ENCODE measurements around the gene NLRP6.
"Not testable (repeated sequence)": the region's sequence is repeated elsewhere in the genome, so short reads cannot be mapped to it uniquely, and the experiment has no call there.

NLRP6 gene

GRCh38 chr11:282630-283360 lies 4.6 kb downstream of the NLRP6 start:
- DNase-seq, result no peak

DNA sequence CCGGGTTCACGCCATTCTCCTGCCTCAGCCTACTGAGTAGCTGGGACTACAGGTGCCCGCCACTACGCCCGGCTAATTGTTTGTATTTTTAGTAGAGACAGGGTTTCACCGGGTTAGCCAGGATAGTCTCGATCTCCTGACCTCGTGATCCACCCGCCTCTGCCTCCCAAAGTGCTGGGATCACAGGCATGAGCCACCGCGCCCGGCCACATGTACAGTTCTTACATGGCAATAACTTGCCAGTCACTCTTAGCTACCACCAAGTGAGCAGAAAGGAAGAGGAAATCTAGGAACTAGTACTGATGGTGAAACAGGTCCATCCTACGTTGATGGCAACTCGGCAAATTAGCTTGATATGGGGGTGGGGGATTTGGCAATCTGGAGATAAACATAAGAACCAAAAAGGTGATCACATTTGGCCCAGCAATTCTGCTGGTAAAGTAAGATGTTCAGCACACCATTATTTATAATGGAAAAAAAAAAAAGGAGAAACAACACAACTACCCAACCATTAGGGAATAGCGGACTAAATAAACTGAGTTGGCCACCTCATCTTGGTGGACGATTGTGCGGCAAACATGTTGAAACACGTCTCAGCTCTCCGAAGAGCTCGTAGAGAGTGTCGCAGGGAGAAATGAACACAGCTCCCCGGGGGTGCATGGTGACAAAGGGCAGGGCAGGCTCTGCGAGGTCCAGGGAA lies 5.3 kb downstream of the NLRP6 start:
- DNase-seq, result no peak

DNA sequence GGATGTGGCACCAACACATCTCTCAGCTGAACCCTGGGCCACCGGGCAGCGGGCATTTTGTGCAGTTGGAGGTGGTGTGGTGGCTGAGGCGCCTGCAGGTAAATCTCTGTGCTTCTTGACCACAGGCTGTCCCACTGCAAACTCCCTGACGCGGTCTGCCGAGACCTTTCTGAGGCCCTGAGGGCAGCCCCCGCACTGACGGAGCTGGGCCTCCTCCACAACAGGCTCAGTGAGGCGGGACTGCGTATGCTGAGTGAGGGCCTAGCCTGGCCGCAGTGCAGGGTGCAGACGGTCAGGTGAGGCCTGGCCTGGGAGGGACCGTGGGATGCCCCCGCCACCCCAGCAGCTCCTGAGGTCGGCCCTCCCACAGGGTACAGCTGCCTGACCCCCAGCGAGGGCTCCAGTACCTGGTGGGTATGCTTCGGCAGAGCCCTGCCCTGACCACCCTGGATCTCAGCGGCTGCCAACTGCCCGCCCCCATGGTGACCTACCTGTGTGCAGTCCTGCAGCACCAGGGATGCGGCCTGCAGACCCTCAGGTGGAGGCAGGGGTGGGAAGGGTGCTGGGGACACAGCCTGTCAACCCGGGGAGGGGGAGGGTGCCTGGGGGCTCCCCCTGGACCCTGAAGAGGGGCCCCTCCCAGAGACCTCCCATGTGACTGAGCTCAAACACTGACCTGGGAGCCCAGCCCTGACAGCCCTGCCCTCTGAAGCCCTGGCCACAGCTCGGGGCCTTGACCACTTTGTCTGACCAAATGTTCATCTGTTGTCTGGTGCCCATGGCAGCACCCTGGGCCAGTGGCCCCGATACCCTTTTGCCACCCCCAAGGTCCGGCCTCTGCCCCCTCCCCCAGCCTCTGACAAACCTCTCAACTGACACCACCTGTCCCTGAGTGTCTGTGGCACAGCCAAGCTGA lies 6.2 kb downstream of the NLRP6 start:
- DNase-seq, result no peak

GRCh38 chr11:285021-285893 lies 7.0 kb downstream of the NLRP6 start:
- DNase-seq, result no peak

- DNase-seq, result no peak
Observed at GRCh38 chr11:285894-286220, 7.7 kb downstream of the NLRP6 start.

- DNase-seq, result not testable (repeated sequence)
Observed at GRCh38 chr11:286977-287820, 9.0 kb downstream of the NLRP6 start.

DNA sequence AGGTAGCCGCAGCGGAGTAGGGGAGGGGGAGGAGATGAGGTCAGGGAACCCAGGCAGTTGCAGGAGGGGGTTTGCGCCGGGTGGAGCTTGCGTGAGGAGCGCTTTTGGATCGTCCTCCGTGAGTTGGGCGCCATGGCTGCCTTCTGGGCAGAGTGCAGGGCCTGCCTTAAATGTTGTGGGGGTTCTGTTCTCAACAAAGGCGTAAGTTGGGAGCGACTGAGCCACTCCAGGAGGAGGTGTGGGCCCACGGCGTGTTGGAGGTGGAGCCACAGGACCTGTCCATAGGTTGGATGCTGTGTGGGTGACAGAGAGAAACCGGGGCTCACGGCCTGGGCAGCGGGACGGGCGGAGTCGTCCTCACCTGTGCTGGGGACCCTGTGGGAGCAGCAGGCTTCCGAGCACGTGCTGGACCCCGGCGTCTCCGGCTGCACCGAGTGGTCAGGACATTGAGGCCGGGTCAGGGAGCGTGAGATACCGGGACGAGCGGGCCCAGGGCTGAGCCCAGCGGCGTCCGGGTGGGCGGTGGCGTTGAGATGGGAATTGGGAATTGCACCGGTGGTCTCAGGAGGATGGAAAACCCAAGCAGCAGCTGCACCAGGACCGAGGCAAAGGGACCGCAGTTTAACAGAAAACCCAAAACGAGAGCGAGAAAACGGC lies 9.7 kb downstream of the NLRP6 start:
- no peak for DNase-seq

- DNase-seq, result peak; percentile 56
Observed at GRCh38 chr11:288478-289397, 10.5 kb downstream of the NLRP6 start, which contains the start of gene PGGHG. Gene PGGHG (plus strand): TSS chr11:289126. CDS start chr11:289817, 691 bp downstream.

- DNase-seq, result no peak
Observed at GRCh38 chr11:289398-289711, 11.1 kb downstream of the NLRP6 start.

GRCh38 chr11:289712-290620 lies 11.8 kb downstream of the NLRP6 start:
- DNase-seq, result no peak

GRCh38 chr11:290621-291231 lies 12.5 kb downstream of the NLRP6 start:
- peak; percentile 14 for DNase-seq

- no peak for DNase-seq
Observed at GRCh38 chr11:291281-292210, 13.3 kb downstream of the NLRP6 start.

DNA sequence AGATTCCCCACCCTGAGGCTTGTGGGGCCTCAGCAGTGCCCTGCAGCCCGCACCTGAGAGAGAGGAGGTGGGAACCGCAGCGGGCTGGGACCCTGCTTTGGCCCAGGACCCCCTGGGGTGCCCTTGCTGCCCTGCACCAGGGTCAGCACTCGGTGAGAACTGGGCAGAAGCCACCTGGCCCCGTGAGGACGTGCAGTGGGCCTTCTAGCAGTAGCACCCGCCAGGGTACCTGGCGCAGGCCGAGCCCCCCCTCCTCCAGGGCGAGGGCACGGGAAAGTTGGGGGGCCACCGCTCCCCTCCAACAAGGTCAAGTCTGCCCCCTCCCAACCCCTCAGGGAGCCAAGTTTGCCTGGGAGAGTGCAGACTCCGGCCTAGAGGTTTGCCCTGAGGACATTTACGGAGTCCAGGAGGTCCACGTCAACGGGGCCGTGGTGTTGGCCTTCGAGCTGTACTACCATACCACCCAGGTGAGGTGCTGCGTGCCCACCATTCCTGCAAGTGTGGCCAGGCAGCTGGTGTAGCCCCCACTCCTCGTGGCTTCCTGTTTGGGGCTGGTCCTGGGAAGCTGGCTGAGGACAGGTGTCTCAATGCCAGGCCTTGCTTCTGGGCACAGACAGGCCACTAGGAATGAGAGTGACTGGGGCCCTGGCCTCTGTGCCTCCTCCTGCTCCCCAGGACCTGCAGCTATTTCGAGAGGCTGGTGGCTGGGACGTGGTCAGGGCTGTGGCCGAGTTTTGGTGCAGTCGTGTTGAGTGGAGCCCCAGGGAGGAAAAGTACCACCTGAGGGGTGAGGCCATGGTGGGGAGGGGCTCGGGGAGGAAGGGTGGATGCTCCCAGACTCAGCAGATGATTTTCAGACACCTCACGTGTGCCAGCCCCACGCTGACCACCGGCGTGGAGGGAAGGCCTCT lies 14.3 kb downstream of the NLRP6 start:
- no peak for DNase-seq

GRCh38 chr11:293271-293851 lies 15.2 kb downstream of the NLRP6 start:
- no peak for DNase-seq

DNA sequence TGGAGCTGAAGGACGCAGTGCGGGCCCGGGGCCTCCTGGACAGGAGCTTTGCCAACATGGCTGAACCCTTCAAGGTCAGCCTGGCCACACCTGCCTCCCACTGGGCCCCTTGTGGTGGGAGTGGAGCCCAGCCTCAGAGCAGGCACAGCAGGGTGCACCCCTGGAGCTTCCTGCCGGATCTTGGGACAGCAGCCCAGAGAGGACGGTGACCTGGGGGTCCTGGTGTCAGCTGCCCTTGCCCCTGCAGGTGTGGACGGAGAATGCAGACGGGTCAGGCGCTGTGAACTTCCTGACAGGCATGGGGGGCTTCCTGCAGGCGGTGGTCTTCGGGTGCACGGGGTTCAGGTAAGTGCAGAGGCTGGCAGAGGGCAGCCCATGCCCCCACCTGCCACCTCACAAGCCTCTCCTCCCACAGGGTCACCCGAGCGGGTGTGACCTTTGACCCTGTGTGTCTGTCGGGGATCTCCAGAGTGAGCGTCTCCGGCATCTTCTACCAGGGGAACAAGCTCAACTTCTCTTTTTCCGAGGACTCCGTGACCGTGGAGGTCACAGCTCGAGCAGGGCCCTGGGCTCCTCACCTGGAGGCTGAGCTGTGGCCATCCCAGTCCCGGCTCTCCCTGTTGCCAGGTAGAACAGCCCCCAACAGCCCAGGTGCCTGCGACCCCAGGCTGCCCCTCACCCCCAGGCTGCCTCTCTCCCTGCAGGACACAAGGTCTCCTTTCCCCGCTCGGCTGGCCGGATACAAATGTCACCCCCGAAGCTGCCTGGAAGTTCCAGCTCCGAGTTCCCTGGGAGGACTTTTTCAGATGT lies 15.8 kb downstream of the NLRP6 start:
- DNase-seq, result no peak

Data from right hindlimb (tissue), 1 donor.